Breast epithelium (tissue), 3 donors: Measurements from ENCODE around the gene CACNB2.

Source experiments
- CTCF ChIP-seq, 3 donors: fragments of 450-650 bp; IDR thresholded peaks; one replicate each; pipeline ENCODE4 v1.5.1; 2016 to 2017; ENCODE audit warnings: antibody characterized with exemption in 3 of 3, mild to moderate bottlenecking in 3 of 3, moderate library complexity in 3 of 3
- POLR2A ChIP-seq: fragments of 450-650 bp; IDR thresholded peaks from one replicate; pipeline ENCODE4 v1.6.1; 2016; ENCODE audit warnings: antibody characterized with exemption, mild to moderate bottlenecking, moderate library complexity
- POLR2AphosphoS5 ChIP-seq, 3 donors: sonication (generic); formaldehyde crosslinking; IDR thresholded peaks; one replicate each; pipeline ENCODE4 v1.6.1; 2017; ENCODE audit warnings: antibody characterized with exemption in 3 of 3

GRCh38 chr10:18557960-18558359 is 417.7 kb downstream of the CACNB2 start:
- TF ChIP-seq CTCF (IDR thresholded peaks at IDR 0.05), result no peak
- TF ChIP-seq POLR2AphosphoS5 (IDR thresholded peaks at IDR 0.05), result no peak
- no peak for TF ChIP-seq POLR2A
